HG02623 (cell line): ENCODE data around the gene CFAP61.

ENCODE experiments used
- ATAC-seq: cut with Tn5 transposase; IDR thresholded peaks from one replicate; pipeline ENCODE4 v1.9.1; 2021; ENCODE audit warnings: moderate library complexity; ENCODE audit not compliant: unreplicated experiment

Gene CFAP61

GRCh38 chr20:20167698-20168097, 115.4 kb downstream of the CFAP61 start:
- no peak for ATAC-seq

GRCh38 chr20:20173254-20173653, 120.9 kb downstream of the CFAP61 start:
- ATAC-seq: no peak

GRCh38 chr20:20174089-20174835, 121.9 kb downstream of the CFAP61 start:
- no peak for ATAC-seq

GRCh38 chr20:20181322-20181721, 129.0 kb downstream of the CFAP61 start:
- no peak for ATAC-seq

- no peak for ATAC-seq
These were observed 131.8 kb downstream of the CFAP61 start for GRCh38 chr20:20184149-20184548.

GRCh38 chr20:20184706-20185105, 132.4 kb downstream of the CFAP61 start:
- no peak for ATAC-seq

GRCh38 chr20:20188647-20189046, 136.3 kb downstream of the CFAP61 start:
- no peak for ATAC-seq

- ATAC-seq: no peak
These were observed 140.0 kb downstream of the CFAP61 start for GRCh38 chr20:20192366-20192765.

- ATAC-seq: no peak
These were observed 142.8 kb downstream of the CFAP61 start for GRCh38 chr20:20195021-20195705.

- ATAC-seq: no peak
These were observed 144.3 kb downstream of the CFAP61 start for GRCh38 chr20:20196610-20197009.

- no peak for ATAC-seq
These were observed 145.7 kb downstream of the CFAP61 start for GRCh38 chr20:20198011-20198410.

- no peak for ATAC-seq
These were observed 147.2 kb downstream of the CFAP61 start for GRCh38 chr20:20199361-20200160.

- no peak for ATAC-seq
These were observed 148.8 kb downstream of the CFAP61 start for GRCh38 chr20:20201124-20201523.

- no peak for ATAC-seq
These were observed 149.3 kb downstream of the CFAP61 start for GRCh38 chr20:20201639-20202038.

- no peak for ATAC-seq
These were observed 150.4 kb downstream of the CFAP61 start for GRCh38 chr20:20202768-20203167.

- no peak for ATAC-seq
These were observed 151.5 kb downstream of the CFAP61 start for GRCh38 chr20:20203784-20204183.

- no peak for ATAC-seq
These were observed 151.9 kb downstream of the CFAP61 start for GRCh38 chr20:20204256-20204655.

- no peak for ATAC-seq
These were observed 153.0 kb downstream of the CFAP61 start for GRCh38 chr20:20205141-20205861.

- no peak for ATAC-seq
These were observed 153.5 kb downstream of the CFAP61 start for GRCh38 chr20:20205862-20206236.

- ATAC-seq: peak; percentile 60
These were observed 154.5 kb downstream of the CFAP61 start for GRCh38 chr20:20206788-20207187.

GRCh38 chr20:20207291-20207690, 155.0 kb downstream of the CFAP61 start:
- no peak for ATAC-seq
